ENCODE data around the gene GAA. TPM values are rescaled to one million over a fixed set of nuclear protein-coding genes. Genes with fewer than 3 reads are reported as not detected.

Gene GAA
- total and polyA plus RNA-seq, 2 of the 13 experiments (the other 11 are each of a cell fraction or from before 2014, with no cell fraction given), result 21.6 to 36.4 TPM

- TF ChIP-seq ZNF841 (CRISPR knock-in tag; IDR thresholded peaks at IDR 0.05; ENCODE audit: borderline replicate concordance) (no peak), ZNF430 (CRISPR knock-in tag; IDR thresholded peaks at IDR 0.05) (peak; percentile 57; the same call in 1 of the 2 replicates), ZNF792 (CRISPR knock-in tag; IDR thresholded peaks at IDR 0.05) (no peak), ZSCAN21 (CRISPR knock-in tag; IDR thresholded peaks at IDR 0.05; ENCODE audit: borderline replicate concordance) (peak; percentile 58; the same call in 1 of the 2 replicates), ZNF296 (CRISPR knock-in tag; conservative IDR thresholded peaks at IDR 0.05) (no peak; the same call in 1 of the 2 replicates), GABPA (IDR thresholded peaks at IDR 0.05; ENCODE audit: low read depth, low read length) (no peak), GABPA (CRISPR knock-in tag; IDR thresholded peaks at IDR 0.05; ENCODE audit: low read depth) (no peak), ZNF264 (CRISPR knock-in tag; IDR thresholded peaks at IDR 0.05) (no peak), ZSCAN20 (CRISPR knock-in tag; IDR thresholded peaks at IDR 0.05; ENCODE audit: borderline replicate concordance) (no peak), ZNF777 (CRISPR knock-in tag; IDR thresholded peaks at IDR 0.05) (peak; percentile 68), RAD51 (IDR thresholded peaks at IDR 0.05; ENCODE audit: borderline replicate concordance) (no peak), ZNF512B (CRISPR knock-in tag; IDR thresholded peaks at IDR 0.05; ENCODE audit: borderline replicate concordance) (no peak), THYN1 (CRISPR knock-in tag; IDR thresholded peaks at IDR 0.05; ENCODE audit: borderline replicate concordance, low read depth) (no peak), HOXA7 (CRISPR knock-in tag; IDR thresholded peaks at IDR 0.05) (no peak), ATM (IDR thresholded peaks at IDR 0.05; ENCODE audit: borderline replicate concordance) (no peak), KAT7 (CRISPR knock-in tag; IDR thresholded peaks at IDR 0.05; ENCODE audit: borderline replicate concordance) (no peak), ZNF280B (CRISPR knock-in tag; IDR thresholded peaks at IDR 0.05; ENCODE audit: borderline replicate concordance) (no peak), HIC2 (CRISPR knock-in tag; IDR thresholded peaks at IDR 0.05; ENCODE audit: low read depth) (no peak), CBFB (CRISPR knock-in tag; IDR thresholded peaks at IDR 0.05) (no peak), ZNF543 (CRISPR knock-in tag; IDR thresholded peaks at IDR 0.05) (peak; percentile 61; the same call in 1 of the 2 replicates), ZNF460 (CRISPR knock-in tag; IDR thresholded peaks at IDR 0.05; ENCODE audit: borderline replicate concordance) (no peak), ELK4 (CRISPR knock-in tag; IDR thresholded peaks at IDR 0.05; ENCODE audit: borderline replicate concordance) (no peak), POLR2A (IDR thresholded peaks at IDR 0.05; ENCODE audit: insufficient read depth in 1 of 2, low read depth in 2 of 2, low read length in 2 of 2) (peak; percentile 16 to 33; a peak in 1 of 4 replicates), TEAD3 (CRISPR knock-in tag; optimal IDR thresholded peaks at IDR 0.05; ENCODE audit: borderline replicate concordance) (peak; percentile 45), ZNF274 (CRISPR knock-in tag; IDR thresholded peaks at IDR 0.05) (peak; percentile 92)
Observed at GRCh38 chr17:80071116-80071841, 30.1 kb upstream of the GAA start (continued).

All from HepG2 (cell line).